ENCODE measurements around the gene DMD.

DMD gene

DNA sequence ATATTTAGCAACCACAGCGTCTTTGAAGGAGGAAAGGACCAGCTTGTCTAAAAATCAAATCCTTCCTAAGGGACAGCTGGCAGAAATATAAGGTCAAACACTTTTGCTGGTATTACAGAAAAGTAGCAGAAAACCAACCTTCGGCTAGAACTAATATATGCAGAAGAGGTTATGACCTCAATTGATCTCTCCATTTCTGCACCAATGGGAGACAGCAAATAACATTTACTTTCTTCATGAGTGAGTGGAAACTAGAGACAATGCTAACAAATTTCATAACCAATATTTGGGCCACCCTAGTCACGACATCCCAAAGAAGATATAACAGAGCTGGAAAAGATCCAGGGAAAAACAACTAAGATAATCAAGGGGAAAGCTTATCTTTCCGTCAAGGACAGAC is 1892.5 kb downstream of the DMD start:
- DNase-seq = no peak

DNA sequence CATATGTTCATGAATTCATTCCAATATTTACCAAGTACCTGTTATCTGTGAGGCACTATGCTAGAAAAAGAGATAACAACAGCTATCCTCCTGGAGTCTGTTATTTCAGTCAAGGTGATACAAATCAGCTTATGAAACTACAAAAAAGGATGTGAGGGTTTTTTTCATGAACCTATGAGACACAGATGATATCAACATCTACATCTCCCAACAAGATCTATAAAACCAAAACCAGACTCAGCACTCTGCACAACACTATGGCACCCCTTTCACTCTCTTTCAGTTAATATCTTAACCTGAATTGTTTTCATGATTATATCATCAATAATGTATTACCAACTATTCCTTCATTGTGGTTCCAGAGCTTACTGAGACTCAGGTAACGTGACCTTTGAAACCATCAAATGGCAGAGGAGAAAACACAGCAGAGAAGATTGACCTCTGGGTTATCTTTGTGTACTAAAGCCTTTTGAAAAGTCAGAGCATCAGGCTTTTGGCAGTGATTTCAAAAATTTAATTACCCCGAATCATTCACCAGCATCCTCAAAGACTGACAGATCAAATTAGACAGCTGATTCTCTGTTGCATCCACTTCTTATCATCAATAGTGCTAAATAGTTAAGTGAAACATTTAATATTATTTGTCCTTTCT is 1894.9 kb downstream of the DMD start:
- DNase-seq = no peak

DNA sequence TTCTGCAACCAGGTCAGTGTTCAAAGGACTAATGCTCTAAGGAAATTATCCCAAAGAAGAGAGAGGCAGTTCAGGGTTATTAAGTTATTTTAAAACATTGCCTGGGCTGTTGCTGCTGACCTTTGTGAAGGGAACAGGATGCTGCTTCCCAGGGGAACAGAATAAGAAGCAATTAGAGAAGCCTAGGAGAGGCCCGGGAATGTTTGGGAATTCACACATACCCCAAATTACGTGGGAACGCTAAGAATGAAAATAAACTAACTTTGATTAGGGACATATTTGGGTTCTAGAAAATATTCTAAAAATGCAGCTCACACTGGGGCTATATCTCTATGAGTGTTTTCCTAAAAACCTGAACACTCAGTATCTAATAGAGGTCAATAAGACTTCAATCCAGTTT is 1896.4 kb downstream of the DMD start:
- DNase-seq = no peak

DNA sequence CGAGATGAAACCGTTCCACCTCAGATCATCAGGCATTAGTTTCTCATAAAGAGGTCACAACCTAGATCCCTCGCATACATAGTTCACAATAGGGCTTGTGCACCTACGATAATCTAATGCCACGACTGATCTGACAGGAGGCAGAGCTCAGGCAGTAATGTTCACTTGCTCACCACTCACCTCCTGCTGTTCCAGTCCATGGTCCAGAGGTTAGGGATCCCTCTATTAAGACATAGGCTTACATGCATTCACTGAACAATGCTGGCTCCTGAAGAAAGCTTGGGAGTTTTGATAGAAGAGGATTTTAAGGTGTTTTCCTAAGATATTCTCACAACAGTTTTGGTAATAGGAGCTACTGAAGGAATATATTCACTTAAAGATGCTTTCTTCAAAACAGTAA is 1903.4 kb downstream of the DMD start:
- DNase-seq = no peak

DNA sequence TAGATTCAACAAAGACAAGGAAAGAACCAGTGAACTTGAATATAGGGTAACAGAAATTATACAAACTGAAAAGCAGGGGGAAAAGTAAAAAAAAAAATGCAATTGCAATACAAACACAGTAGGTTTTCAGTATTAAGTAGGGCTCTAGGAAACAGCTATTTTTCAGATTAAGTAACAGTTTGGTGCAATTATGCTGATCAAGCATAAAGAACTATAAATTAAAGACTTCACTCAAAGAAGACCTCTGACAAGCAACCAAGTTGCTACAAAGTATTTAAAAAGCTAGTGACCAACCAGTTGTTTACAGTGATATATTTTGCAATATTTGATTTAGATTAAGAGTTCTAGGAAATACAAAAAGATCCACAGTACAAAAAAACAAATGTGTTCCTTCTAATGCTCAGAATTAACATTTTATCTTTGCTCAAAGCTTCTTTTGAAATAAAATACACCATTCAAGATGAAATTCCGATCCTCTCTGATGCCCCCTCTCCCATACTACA is 1908.7 kb downstream of the DMD start:
- DNase-seq = no peak

DNA sequence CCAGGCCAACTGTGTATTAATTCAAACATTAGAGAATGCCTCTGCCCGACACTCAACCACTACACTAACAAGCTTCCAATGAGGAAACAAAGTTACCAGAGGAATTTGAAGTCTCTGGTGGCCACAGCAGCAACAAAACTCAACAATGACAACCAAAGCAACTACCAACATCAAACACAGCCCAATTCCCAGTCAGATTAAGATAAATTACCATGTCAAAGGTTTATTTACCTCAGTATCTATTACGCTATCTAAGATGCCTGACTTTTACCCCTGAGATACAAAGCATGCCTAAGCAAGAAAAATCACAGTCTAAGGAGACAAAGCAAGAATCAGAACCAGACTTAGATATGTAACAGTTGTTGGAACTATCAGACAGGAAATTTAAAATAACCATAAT is 1909.4 kb downstream of the DMD start:
- DNase-seq = no peak

DNA sequence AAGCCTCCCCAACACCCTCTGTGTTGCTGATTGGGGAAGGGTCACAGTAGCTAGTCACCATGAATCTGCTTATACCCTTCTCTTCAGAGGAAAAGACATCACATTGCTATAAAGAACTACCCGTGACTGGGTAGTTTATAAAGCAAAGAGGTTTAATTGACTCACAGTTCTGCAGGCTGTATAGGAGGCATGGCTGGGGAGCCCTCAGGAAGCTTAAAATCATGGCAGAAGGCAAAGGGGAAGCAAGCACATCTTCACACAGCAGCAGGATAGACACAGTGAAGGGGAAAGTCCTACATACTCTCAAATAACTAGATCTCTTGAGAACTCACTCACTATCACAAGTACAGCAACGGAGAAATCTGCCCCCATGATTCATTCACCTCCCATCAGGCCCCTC is 1910.1 kb downstream of the DMD start:
- no peak for DNase-seq

DNA sequence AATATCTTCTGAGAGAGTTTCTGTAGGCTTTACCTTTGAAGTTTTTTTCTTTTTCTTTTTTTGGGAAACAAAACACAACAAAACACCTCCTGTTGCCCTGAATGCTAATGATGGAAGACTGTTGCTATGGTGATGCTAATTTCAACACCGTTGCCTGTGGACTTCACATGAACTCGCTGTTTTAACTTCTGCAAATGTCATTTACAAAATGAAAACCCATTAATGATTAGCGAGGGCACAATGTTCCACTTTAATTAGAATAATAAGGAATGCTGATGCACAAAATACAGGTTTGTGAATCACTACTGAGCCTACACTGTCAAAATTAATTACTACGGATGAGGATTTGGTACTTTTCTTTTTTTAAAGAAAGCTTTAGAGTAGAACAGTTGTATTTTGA is 1912.4 kb downstream of the DMD start:
- no peak for DNase-seq

DNA sequence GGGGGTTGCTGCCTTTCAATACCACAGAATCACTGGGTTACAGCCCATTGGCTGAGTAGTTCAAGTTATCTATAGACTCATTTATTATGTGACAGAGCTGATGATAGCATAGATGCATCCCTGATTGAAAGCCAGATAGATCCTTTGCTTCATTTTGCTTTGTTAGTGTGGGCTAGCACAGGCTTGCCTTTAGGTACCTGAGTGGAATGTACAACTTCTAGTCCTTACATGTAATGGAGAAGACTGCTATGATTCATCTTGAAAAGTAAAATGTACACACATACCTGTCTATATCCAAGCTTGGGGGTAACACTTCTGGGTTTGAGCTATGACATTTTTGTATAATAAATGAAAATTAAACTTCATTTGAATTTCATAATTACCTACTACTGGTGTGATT is 1913.5 kb downstream of the DMD start:
- no peak for DNase-seq

DNA sequence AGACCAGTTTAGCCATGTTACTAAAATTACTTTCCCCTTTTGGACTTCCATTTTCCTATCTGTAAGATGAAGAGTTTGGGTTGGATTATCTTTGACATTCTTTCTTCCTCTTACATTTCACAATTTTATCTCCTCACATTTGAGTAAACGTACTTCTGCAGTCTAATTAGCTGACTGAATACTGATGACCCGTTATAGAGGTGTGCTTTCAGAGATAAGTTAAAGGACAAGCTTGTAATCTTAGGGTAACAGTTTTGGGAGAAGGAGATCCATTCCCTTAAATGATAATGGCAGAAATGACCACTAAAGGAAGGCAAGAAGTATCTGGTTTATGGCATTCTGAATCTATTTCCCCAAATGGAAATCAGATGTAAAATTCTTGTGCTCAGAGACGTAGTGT is 1916.9 kb downstream of the DMD start:
- DNase-seq = no peak

DNA sequence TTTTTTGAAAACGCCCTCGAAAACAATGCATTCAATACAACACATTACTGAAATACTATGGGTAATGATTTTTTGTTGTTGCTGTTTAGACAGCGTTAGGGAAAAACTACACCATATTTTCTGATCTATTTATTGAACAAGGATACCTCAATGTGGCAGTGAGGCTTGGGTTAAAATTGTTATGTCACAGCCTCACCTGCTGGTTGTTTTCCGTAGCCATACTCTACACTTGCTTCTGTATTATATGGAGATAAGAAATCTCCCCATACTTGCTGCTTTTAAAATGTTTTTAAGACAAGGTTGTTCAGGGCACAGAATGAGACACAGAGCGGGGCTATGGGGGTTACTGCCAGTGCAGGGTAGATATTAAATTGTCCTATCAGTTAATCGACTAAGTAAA is 1917.9 kb downstream of the DMD start:
- DNase-seq = no peak

DNA sequence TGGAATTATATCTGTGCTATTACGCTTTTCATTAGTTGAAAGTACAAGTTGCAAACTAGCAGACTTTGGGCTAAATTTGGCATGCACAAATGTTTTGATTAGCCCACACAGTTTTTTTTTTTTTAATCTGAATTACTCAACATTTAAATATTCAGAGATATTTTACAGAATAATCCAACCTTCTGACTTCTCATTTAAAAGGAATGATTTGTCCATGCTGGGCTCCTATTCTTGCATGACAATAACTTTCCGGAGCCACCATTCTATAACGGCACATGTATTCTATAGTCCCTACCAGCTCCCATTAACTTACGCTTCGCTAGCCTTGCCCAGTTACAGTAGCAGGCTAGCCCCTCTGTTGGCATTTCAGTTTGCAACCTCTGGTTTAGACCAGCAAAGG is 1920.2 kb downstream of the DMD start:
- no peak for DNase-seq

DNA sequence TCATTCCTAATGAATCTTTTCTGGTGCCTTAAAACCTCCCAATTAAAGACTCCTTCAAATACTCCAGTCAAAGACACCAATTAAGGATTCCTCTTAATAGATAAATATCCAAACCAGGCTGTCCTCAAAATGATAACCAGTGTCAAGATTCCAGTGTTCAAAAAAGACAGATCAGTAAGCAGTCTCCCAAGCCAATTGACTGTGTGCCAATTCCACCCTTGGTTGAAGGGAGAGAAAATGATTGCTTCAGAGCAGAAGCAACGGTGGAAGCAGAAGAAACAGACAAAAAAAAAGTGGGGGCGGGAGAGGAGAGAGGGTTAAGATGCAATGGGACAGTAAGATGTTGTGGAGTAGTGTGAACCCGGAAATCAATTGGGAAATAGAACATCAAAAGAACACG is 1923.5 kb downstream of the DMD start:
- DNase-seq = no peak

DNA sequence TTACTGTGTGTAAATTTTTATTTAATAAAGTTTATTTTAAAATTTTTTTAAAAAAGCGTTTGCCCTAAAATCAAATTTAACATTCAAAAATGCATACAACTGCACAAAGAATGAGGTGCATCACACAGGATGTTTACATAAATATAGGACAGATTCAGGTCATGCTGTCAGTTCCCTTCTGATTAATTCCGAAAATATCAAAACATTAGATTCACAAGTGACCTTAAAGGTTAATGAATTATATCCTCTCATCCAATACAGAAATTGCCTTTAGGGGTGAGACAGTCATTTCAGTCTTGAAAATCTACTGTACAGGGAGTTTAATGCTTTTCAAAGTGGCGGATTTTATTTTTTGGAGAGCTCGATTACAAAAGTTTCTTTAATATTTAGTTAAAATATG is 1930.8 kb downstream of the DMD start:
- DNase-seq = no peak

DNA sequence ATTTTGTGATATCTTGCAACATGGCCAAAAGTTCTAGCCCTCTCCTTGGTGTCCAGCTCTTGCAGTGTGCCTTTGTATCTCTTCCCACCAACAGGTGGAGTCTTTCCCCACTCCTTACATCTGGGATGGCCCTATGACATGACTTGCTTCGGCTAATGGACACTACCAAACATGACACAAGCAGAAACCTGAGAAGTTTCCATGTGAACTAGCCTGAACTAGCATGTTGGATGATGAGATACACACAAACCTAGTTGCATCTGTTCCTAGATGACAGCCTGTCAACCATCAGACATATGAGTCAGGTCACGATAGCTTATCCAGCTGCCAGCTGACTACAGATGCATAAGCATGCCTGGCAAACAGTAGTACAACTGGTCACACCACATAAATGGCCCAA is 1932.0 kb downstream of the DMD start:
- DNase-seq = no peak

DNA sequence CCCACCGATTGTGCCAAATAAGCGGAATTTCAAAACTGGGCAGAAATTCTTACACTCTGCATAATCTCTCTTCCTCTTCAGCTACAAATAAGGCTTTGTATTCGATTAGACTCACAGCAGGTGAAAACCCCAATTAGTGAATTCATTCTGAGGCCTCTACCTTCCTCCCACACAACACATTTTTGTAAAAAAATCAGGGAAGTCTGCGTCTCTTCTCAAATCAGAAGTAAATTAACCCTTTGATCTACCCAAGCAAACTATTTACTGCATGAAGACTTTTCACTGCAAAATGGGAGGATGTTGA is 1938.9 kb downstream of the DMD start:
- DNase-seq = no peak

DNA sequence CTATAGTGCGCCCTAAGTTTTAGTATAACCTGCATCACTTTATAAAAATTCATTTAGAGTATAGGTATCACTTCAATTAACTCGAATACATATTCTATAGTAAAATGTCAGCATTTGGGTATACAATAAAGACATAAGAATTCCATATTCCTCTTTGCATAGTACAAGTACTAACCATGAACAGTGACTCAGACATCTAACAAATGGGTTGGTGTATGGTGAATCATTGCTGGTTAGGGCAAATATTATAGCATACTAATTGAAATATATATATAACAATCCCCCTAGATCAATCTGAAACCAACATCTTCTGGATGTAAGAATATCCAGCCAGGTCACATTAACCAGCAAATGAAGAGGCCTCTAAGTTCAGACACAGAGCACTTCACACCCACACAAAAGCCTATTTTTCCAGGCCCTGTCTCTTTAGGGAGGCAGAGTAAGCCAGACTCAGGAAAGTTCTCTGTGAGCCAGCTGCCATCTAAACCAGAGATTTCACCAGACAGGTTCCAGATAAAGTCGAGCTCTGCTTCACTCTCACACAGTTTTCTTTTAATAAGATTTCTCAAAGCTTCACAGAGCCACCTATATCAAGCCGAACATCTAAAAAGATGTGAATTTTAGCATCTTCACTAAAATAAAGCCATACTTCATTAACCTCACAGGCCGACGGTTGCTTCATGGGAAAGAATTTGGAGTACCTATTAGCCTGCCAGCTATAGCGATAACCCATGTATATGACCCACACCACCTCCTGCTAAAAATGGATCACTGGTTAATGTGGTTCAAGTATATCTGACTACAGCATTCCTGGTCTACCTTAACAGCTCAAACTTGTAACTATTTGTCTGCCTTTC is 1939.5 kb downstream of the DMD start:
- no peak for DNase-seq

DNA sequence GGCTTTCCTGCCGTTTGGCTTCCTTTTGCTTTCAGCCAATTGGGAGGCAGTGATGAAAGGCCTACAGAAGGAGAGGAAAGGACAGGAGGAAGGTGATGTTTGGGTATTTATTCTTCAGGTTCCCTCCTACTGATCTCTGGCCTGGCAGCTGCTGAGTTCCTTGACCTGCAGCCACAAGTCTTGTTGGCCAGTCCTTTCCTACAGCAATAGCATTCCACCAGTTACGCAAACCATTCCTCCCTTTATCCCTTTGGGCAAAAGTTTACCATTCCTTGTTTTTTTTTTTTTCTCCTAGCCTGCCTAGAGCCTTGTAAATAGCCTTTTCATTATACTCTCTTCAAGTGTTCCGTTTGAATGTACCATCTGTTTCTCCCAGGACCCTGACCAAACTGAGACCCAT is 1941.4 kb downstream of the DMD start:
- DNase-seq = no peak

DNA sequence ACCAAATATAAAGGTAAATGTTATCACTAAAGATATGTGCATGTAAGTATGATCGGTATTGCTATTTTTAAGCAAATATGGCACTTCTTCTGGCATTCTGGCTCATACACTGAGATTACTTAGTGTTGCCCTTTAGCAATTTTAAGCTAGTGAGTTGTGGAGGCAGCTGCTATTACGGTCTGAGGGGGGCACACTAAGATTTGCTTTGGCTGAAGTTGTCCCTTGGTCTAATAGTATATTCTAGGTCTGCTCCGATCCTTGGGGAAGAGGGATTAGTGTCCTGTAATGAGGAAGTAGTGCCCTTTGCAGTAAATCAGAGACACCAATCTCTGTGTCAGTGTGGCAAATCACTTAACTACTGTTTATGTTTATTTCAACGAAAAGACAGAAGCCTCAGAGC is 1943.0 kb downstream of the DMD start:
- DNase-seq = no peak

DNA sequence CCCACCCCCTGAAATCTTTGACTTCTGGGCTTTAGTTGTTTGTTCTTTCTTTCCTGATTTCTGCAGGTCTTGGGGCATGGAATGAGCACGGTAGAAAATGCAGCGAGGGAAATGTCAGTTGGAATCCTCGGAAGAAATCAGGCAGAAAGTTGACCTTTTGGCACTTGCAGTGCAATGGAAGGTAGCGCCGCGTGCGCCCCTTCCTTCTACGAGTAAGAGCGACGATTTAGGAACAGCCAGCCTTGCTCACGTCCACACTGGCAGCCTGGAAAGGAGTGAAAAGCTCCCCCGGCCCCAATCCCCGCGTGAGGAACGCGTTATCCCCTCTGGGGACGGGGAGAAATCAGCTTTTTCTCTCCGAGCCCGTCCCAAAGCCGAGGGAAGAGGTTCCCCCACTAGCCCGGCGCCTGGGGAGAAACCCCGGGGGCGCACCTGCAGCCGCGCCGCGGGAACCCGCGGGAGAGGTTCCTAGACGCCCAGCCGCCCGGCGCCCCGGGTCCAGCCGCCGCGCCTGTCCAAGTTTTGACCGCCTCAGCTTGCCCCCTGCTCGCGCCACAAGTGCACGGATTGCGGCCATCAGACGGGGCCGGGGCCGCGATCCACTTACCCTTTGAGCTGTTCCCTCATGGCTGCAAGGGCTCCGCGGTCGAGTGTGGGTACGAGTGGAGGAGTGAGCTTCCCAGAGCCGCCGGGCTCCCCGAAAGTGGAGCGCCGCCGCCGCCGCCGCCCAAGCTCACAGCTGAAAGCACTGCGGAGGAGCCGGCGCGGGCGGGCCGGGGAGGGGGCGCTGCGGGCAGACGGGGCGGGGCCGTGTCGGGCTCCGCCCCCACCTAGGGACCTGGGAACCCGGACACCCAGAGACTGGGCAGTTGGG is 1944.9 kb downstream of the DMD start:
- DNase-seq = peak; percentile 24

DNA sequence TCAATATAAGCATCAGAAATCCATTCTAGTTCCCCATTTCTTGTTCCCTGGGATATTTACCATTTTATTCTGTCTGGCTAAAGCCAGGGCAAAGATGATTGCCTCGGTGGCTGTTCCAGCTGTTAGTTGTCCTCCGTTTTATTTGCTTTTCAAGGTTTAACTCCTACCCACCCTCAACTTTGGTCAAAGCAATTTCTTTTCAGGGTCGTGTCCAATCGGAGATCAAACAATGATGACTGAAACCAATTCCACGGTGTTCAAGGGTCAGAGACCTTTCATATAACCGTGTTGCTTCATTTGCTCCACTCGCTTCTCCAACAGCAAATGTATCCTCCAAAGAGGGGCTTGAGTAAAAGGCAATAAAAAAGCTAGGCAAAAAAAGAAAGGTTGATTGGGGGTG is 1946.0 kb downstream of the DMD start:
- no peak for DNase-seq

DNA sequence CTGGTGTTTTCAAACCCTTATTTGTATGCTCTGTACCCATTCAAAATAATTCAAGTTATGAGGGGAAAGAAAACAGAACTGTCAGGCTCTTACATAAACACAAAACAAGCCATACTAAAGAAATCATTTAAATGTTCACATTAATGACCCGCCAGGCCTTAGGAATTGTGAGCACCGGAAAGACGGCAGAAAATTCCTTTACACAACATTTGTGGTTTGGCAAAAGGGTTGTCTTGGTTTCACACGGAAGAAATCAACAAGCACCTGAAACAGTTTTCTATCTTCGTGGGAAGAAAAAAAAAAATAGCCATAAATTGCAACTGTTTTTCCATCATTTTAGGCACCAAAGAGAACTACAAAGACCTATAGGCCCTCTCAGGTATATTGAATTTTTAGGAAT is 1951.0 kb downstream of the DMD start:
- DNase-seq = no peak

DNA sequence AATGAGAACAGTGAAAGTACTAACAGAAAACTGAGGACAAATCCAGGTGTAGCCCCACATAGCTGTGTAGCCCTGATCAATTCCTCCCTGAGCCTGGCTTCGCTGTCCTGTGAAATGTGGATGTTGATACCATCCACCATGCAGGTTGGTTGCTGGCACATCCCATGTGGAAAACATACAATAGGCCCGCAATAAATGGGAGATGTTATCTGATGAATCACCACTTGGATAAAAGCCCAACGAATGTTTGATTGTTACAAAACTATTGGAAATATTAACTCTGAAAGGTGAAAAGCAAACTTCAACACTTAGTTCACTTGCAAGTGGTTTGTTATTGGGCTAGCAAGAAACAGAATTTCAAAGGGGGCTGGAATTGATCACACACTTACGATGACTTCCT is 1953.2 kb downstream of the DMD start:
- DNase-seq = no peak
